BLaER1 treated with 17β-estradiol and CSF1 and Interleukin-3, amounts not matched to agents 10 nM and 100 nM (cell line): ENCODE results near the gene QSOX2.

ENCODE experiments used
- H3K27ac ChIP-seq, 11 experiments: shearing (Covaris generic); formaldehyde crosslinking; 2 replicates each; pipeline ENCODE4 v1.8.1; 2022
- H3K27me3 ChIP-seq, 11 experiments: shearing (Covaris generic); formaldehyde crosslinking; 2 replicates each; pipeline ENCODE4 v1.8.1; 2022
- H3K36me3 ChIP-seq, 11 experiments: shearing (Covaris generic); formaldehyde crosslinking; 2 replicates each; pipeline ENCODE4 v1.8.1; 2022
- H3K4me1 ChIP-seq, 10 experiments: shearing (Covaris generic); formaldehyde crosslinking; 2 replicates each; pipeline ENCODE4 v1.8.1; 2022
- H3K4me2 ChIP-seq, 11 experiments: shearing (Covaris generic); formaldehyde crosslinking; 2 replicates each; pipeline ENCODE4 v1.8.1; 2022
- H3K4me3 ChIP-seq, 10 experiments: shearing (Covaris generic); formaldehyde crosslinking; 2 replicates each; pipeline ENCODE4 v1.8.1; 2022
- H3K9ac ChIP-seq, 11 experiments: shearing (Covaris generic); formaldehyde crosslinking; 2 replicates each; pipeline ENCODE4 v1.8.1; 2022
- H3K9me3 ChIP-seq, 11 experiments: shearing (Covaris generic); formaldehyde crosslinking; replicated peaks in 1 of 11; 2 replicates each; pipeline ENCODE4 v1.8.1; 2022
- H4K20me1 ChIP-seq, 11 experiments: shearing (Covaris generic); formaldehyde crosslinking; 2 replicates each; pipeline ENCODE4 v1.8.1; 2022
- Cebpa-rat ChIP-seq, 11 experiments: shearing (Covaris generic); IDR thresholded peaks; 2 replicates each; pipeline ENCODE4 v1.8.1; 2022

Gene QSOX2

GRCh38 chr9:136284311-136284710 is 38.7 kb upstream of the QSOX2 start:
- Histone ChIP-seq H3K4me2 (peak overlapping the region in 8 of 11 experiments; percentile 37 to 98 (median 92); a peak in 14 of 22 replicates), H3K9ac (peak overlapping the region in 2 of 11 experiments; percentile 9 to 27; a peak in 1 of 22 replicates), H3K4me3 (no peak overlapping the region), H3K36me3 (no peaks in the 10 kb centered on the region), H3K4me1 (peaks cover 19 to 66% (median 45%) of the 10 kb centered on the region in 10 experiments), H3K9me3 (no peaks in the 10 kb centered on the region), H3K27me3 (peaks cover 0 to 12% (median 0%) of the 10 kb centered on the region in 11 experiments; a peak in 4 of 22 replicates), H3K27ac (no peak overlapping the region), H4K20me1 (peaks cover 0 to 42% (median 0%) of the 10 kb centered on the region in 11 experiments; a peak in 4 of 22 replicates)
- no peak for TF ChIP-seq Cebpa-rat (IDR thresholded peaks at IDR 0.05)

GRCh38 chr9:136283291-136284235 is 38.0 kb upstream of the QSOX2 start:
- Histone ChIP-seq H3K36me3 (no peaks in the 10 kb centered on the region), H3K4me3 (peak overlapping the region in 8 of 10 experiments; percentile 27 to 48 (median 38); a peak in 13 of 20 replicates), H3K9ac (peak overlapping the region in 10 of 11 experiments; percentile 26 to 63 (median 39); a peak in 14 of 22 replicates), H3K4me1 (peaks cover 19 to 64% (median 45%) of the 10 kb centered on the region in 10 experiments), H3K9me3 (no peaks in the 10 kb centered on the region), H3K27ac (peak overlapping the region in 4 of 11 experiments; percentile 26 to 58 (median 41); a peak in 5 of 22 replicates), H3K27me3 (peaks cover 0 to 12% (median 0%) of the 10 kb centered on the region in 11 experiments; a peak in 4 of 22 replicates), H3K4me2 (peak overlapping the region; percentile 72 to 98 (median 91)), H4K20me1 (peaks cover 0 to 42% (median 0%) of the 10 kb centered on the region in 11 experiments; a peak in 4 of 22 replicates)
- TF ChIP-seq Cebpa-rat (IDR thresholded peaks at IDR 0.05) = no peak

DNA sequence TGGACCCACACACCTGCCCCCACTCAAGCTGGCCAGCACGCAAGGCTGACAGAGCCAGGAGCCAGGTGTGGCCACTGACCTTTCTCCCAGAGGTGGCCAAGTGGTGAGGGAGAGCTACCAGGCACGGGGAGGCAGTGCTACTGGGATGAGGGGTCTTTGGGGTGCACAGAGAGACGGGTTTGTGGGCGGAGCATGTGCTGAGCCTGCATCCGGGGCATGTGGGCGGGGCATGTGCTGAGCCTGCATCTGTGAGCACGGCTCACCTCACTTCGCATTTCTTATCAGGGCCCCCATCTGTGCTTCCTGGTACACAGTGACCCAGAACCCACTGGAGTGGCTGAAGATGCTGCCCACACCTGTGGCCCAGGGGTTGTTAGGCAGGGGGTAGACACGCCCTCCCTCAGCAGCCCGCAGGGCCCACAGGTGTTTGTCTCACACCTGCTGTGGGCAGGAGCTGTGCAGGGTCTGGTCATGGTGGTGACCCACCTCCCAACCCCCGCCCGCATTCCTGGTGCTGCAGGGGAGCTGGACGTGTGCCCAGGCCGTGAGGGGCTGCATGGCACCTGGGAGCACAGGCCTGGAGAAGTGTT is 36.8 kb upstream of the QSOX2 start:
- Histone ChIP-seq H3K9me3 (no peaks in the 10 kb centered on the region), H3K9ac (peak overlapping the region in 3 of 11 experiments; percentile 24 to 63 (median 57); a peak in 3 of 22 replicates), H3K27ac (peak overlapping the region in 2 of 11 experiments; percentile 26 to 58; a peak in 2 of 22 replicates), H3K27me3 (peaks cover 0 to 12% (median 0%) of the 10 kb centered on the region in 11 experiments; a peak in 4 of 22 replicates), H3K4me1 (peaks cover 19 to 61% (median 45%) of the 10 kb centered on the region in 10 experiments), H4K20me1 (peaks cover 0 to 37% (median 0%) of the 10 kb centered on the region in 11 experiments; a peak in 4 of 22 replicates), H3K4me2 (peak overlapping the region; percentile 26 to 98 (median 90)), H3K36me3 (no peaks in the 10 kb centered on the region), H3K4me3 (no peak overlapping the region; a peak in 1 of 20 replicates)
- TF ChIP-seq Cebpa-rat (IDR thresholded peaks at IDR 0.05) = no peak

- peaks cover 19 to 64% (median 46%) of the 10 kb centered on the region in 10 experiments for H3K4me1 ChIP-seq
- H3K27ac ChIP-seq = peak overlapping the region in 1 of 11 experiments; percentile 15; a peak in 1 of 22 replicates
- H3K4me2 ChIP-seq = peak overlapping the region; percentile 26 to 98 (median 90)
- H3K27me3 ChIP-seq = peaks cover 0 to 12% (median 0%) of the 10 kb centered on the region in 11 experiments; a peak in 4 of 22 replicates
- H3K9ac ChIP-seq = peak overlapping the region in 2 of 11 experiments; percentile 28 to 57; a peak in 2 of 22 replicates
- no peaks in the 10 kb centered on the region for H3K36me3 ChIP-seq
- no peak for TF ChIP-seq Cebpa-rat (IDR thresholded peaks at IDR 0.05)
- H4K20me1 ChIP-seq = peaks cover 0 to 36% (median 0%) of the 10 kb centered on the region in 11 experiments; a peak in 5 of 22 replicates
- no peaks in the 10 kb centered on the region for H3K9me3 ChIP-seq
- H3K4me3 ChIP-seq = no peak overlapping the region; a peak in 1 of 20 replicates
Measured at GRCh38 chr9:136281421-136282271, 36.0 kb upstream of the QSOX2 start.

DNA sequence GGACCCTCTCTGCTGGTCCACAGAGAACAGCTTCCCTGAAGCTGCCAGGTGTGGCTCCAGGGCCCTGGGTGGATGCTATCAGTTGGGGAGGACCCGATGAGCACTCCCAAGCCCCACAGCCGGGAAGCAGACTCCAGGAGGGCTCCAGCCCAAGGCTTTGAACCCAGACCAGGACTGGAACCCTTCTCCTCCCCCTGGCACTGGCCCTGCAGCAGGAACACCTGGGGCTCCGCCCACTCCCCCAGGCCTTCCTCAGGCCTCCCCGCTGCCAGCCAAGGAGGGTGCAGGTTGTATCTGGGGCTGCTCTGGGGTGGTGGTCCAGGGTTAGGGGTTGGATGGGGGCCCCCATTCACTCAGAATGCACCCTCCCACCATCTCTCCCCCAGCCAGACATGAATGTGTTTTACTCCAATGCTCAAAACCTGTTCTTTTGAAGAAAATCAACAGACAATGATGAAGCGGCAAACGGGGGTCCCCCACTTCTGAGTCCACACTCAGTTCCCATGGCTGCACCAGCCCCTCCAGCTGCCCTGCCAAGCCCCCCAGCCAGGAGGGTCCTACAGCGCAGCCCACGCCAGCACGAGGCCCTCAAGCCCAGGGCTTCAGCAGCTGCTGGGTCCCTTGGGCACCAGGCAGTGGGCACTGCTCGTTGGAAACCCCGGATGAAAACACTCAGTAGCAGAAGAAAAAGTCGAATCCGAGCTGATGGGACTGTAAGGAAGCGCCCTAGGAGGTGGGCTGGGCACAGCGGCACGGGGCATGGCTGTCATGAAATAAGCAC is 35.1 kb upstream of the QSOX2 start:
- peaks cover 0 to 12% (median 0%) of the 10 kb centered on the region in 11 experiments; a peak in 5 of 22 replicates for H3K27me3 ChIP-seq

DNA sequence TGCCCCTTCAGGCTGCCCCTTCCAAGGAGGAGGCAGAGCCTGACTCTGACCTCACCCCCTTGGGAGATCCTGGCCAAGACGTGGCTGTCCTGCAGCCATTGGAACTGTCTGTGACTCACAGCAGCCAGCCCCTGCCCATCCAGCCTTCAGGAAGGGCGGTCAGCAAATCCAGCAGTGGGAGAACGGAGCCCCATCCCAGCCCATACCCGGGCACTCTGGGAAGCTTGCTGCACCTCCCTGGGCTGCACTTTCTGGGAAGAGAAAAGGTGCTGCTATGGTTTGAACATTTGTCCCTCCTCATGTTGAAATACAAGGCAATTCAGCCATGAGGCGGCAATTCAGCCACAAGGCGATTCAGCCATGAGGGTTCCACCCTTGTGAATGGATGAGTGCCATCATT is 33.9 kb upstream of the QSOX2 start:
- peaks cover 0 to 35% (median 0%) of the 10 kb centered on the region in 11 experiments; a peak in 5 of 22 replicates for H4K20me1 ChIP-seq
- H3K9me3 ChIP-seq = no peaks in the 10 kb centered on the region
- H3K27ac ChIP-seq = no peak overlapping the region
- H3K4me2 ChIP-seq = no peak overlapping the region
- no peak overlapping the region for H3K9ac ChIP-seq
- H3K36me3 ChIP-seq = no peaks in the 10 kb centered on the region
- peaks cover 0 to 12% (median 0%) of the 10 kb centered on the region in 11 experiments; a peak in 5 of 22 replicates for H3K27me3 ChIP-seq
- no peak for TF ChIP-seq Cebpa-rat (IDR thresholded peaks at IDR 0.05)
- H3K4me3 ChIP-seq = no peak overlapping the region
- peaks cover 19 to 52% (median 42%) of the 10 kb centered on the region in 10 experiments for H3K4me1 ChIP-seq

More for the DNA sequence above, 35.1 kb upstream of the QSOX2 start:
- H3K4me2 ChIP-seq = peak overlapping the region in 8 of 11 experiments; percentile 72 to 98 (median 92); a peak in 13 of 22 replicates
- no peak overlapping the region for H3K4me3 ChIP-seq
- H3K36me3 ChIP-seq = no peaks in the 10 kb centered on the region
- H3K4me1 ChIP-seq = peaks cover 19 to 64% (median 46%) of the 10 kb centered on the region in 10 experiments
- no peak for TF ChIP-seq Cebpa-rat (IDR thresholded peaks at IDR 0.05)
- H3K9ac ChIP-seq = no peak overlapping the region
- H3K9me3 ChIP-seq = no peaks in the 10 kb centered on the region
- peaks cover 0 to 33% (median 0%) of the 10 kb centered on the region in 11 experiments; a peak in 5 of 22 replicates for H4K20me1 ChIP-seq
- no peak overlapping the region for H3K27ac ChIP-seq

DNA sequence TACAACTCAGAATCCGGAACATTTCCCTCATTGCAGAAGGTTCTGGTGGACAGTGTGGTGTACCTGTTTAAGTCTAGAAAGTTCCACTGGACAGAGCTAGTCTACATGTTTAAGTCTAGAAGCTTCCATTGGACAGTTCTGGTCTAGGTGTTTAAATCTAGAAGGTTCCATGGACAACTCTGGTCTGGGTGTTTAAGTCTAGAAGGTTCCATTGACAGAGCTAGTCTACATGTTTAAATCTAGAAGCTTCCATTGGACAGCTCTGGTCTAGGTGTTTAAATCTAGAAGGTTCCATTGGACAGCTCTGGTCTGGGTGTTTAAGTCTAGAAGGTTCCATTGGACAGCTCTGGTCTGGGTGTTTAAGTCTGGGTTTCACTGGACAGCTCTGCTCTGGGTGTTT is 33.3 kb upstream of the QSOX2 start:
- Histone ChIP-seq H3K9ac (no peak overlapping the region), H3K27me3 (peaks cover 0 to 12% (median 0%) of the 10 kb centered on the region in 11 experiments; a peak in 5 of 22 replicates)

More for the DNA sequence above, 33.3 kb upstream of the QSOX2 start:
- H3K4me3 ChIP-seq = no peak overlapping the region
- H3K27ac ChIP-seq = no peak overlapping the region
- peaks cover 0 to 33% (median 0%) of the 10 kb centered on the region in 11 experiments; a peak in 5 of 22 replicates for H4K20me1 ChIP-seq
- no peak for TF ChIP-seq Cebpa-rat (IDR thresholded peaks at IDR 0.05)
- no peaks in the 10 kb centered on the region for H3K9me3 ChIP-seq
- H3K36me3 ChIP-seq = no peaks in the 10 kb centered on the region
- no peak overlapping the region for H3K4me2 ChIP-seq
- peaks cover 19 to 47% (median 36%) of the 10 kb centered on the region in 10 experiments for H3K4me1 ChIP-seq
